Measurements from ENCODE around the gene BET1. TPM values are rescaled to one million over a fixed set of nuclear protein-coding genes. Genes with fewer than 3 reads are reported as not detected.

The BET1 gene
- total and polyA plus RNA-seq, 2 experiments from 2014 or later, result 45.5 to 50.7 TPM

GRCh38 chr7:93977211-93977950 lies 26.8 kb downstream of the BET1 start:
- Histone ChIP-seq H3K79me2 (no peaks in the 10 kb centered on the region), H3K4me1 (ENCODE audit: insufficient read depth) (no peaks in the 10 kb centered on the region), H3K36me3 (replicated peaks; ENCODE audit: insufficient read depth, low read depth) (no peaks in the 10 kb centered on the region), H3K9me2 (replicated peaks; ENCODE audit: insufficient read depth) (no peaks in the 10 kb centered on the region), H3K27me3 (no peaks in the 10 kb centered on the region), H3K27ac (no peak overlapping the region), H3K4me3 (no peak overlapping the region), H3K4me2 (no peak overlapping the region), H4K20me1 (ENCODE audit: insufficient read depth, poor library complexity, severe bottlenecking) (no peaks in the 10 kb centered on the region), H3K9me3 (ENCODE audit: low read depth) (no peaks in the 10 kb centered on the region), H2AFZ (no peak overlapping the region)
- TF ChIP-seq CTCF (IDR thresholded peaks at IDR 0.05; ENCODE audit: poor library complexity), result no peak
- TF ChIP-seq EZH2 (IDR thresholded peaks at IDR 0.05; ENCODE audit: borderline replicate concordance), result no peak
- WGBS (ENCODE audit: low lambda C conversion rate, missing lambda C conversion rate), result 69% methylated on average over 7 of the region's 7 CpGs
- no peak for DNase-seq (ENCODE audit: low spot score)

GRCh38 chr7:93973134-93973533 lies 31.0 kb downstream of the BET1 start:
- 87% methylated on average over 1 of the region's 1 CpG for WGBS (ENCODE audit: low lambda C conversion rate, missing lambda C conversion rate)
- Histone ChIP-seq H3K4me1 (ENCODE audit: insufficient read depth) (no peaks in the 10 kb centered on the region), H2AFZ (no peak overlapping the region), H3K4me2 (no peak overlapping the region), H3K9me2 (replicated peaks; ENCODE audit: insufficient read depth) (no peaks in the 10 kb centered on the region), H3K36me3 (replicated peaks; ENCODE audit: insufficient read depth, low read depth) (no peaks in the 10 kb centered on the region), H3K27ac (no peak overlapping the region), H4K20me1 (ENCODE audit: insufficient read depth, poor library complexity, severe bottlenecking) (no peaks in the 10 kb centered on the region), H3K27me3 (no peaks in the 10 kb centered on the region), H3K4me3 (no peak overlapping the region), H3K79me2 (no peaks in the 10 kb centered on the region), H3K9me3 (ENCODE audit: low read depth) (no peaks in the 10 kb centered on the region)
- no peak for TF ChIP-seq CTCF (IDR thresholded peaks at IDR 0.05; ENCODE audit: poor library complexity)
- TF ChIP-seq EZH2phosphoT487 (IDR thresholded peaks at IDR 0.05; ENCODE audit: low read depth, severe bottlenecking, unreplicated experiment), result no peak
- no peak for TF ChIP-seq EZH2 (IDR thresholded peaks at IDR 0.05; ENCODE audit: borderline replicate concordance)
- no peak for DNase-seq (ENCODE audit: low spot score)

- no peak for DNase-seq (ENCODE audit: low spot score)
- no peaks in the 10 kb centered on the region for H3K4me1 ChIP-seq (ENCODE audit: insufficient read depth)
Measured at GRCh38 chr7:93972029-93972725, 32.0 kb downstream of the BET1 start.

More at GRCh38 chr7:93972029-93972725, 32.0 kb downstream of the BET1 start:
- H3K79me2 ChIP-seq, result no peaks in the 10 kb centered on the region
- no peak overlapping the region for H3K4me2 ChIP-seq
- no peak overlapping the region for H3K27ac ChIP-seq
- WGBS (ENCODE audit: low lambda C conversion rate, missing lambda C conversion rate), result 55% methylated on average over 6 of the region's 6 CpGs
- H3K9me2 ChIP-seq (replicated peaks; ENCODE audit: insufficient read depth), result no peaks in the 10 kb centered on the region
- H3K9me3 ChIP-seq (ENCODE audit: low read depth), result no peaks in the 10 kb centered on the region
- no peaks in the 10 kb centered on the region for H3K27me3 ChIP-seq
- TF ChIP-seq EZH2 (IDR thresholded peaks at IDR 0.05; ENCODE audit: borderline replicate concordance) (no peak), CTCF (IDR thresholded peaks at IDR 0.05; ENCODE audit: poor library complexity) (no peak), EZH2phosphoT487 (IDR thresholded peaks at IDR 0.05; ENCODE audit: low read depth, severe bottlenecking, unreplicated experiment) (no peak)
- no peaks in the 10 kb centered on the region for H4K20me1 ChIP-seq (ENCODE audit: insufficient read depth, poor library complexity, severe bottlenecking)
- H3K36me3 ChIP-seq (replicated peaks; ENCODE audit: insufficient read depth, low read depth), result no peaks in the 10 kb centered on the region
- H3K4me3 ChIP-seq, result no peak overlapping the region
- no peak overlapping the region for H2AFZ ChIP-seq

Data from hepatocyte (in vitro differentiated cells).